ENCODE results near the gene LRRC39. TPM values are rescaled to one million over a fixed set of nuclear protein-coding genes. Genes with fewer than 3 reads are reported as not detected.

Gene LRRC39
- total RNA-seq, 1 experiment from 2014 or later: 0.54 TPM

GRCh38 chr1:100177295-100178041 lies 588 bp downstream of the LRRC39 start:
- ChIA-PET POLR2A (no interaction called here), CTCF (no interaction called here), RAD21 (ENCODE audit: low non-redundant PET in 1 of 2, low total read pairs in 2 of 2, uncharacterized antibody in 2 of 2, unreplicated experiment in 2 of 2) (no interaction called here)
- no peaks in the 10 kb centered on the region for H4K20me1 ChIP-seq (ENCODE audit: insufficient read depth)
- no peaks in the 10 kb centered on the region for H3K79me2 ChIP-seq (ENCODE audit: insufficient read depth, low read length)
- H3K4me3 ChIP-seq (replicated peaks in 1 of 2; ENCODE audit: low read depth in 1 of 2, low read length in 2 of 2): no peak overlapping the region
- H3K27me3 ChIP-seq (ENCODE audit: insufficient read depth, low read length): no peaks in the 10 kb centered on the region
- no peak for DNase-seq (ENCODE audit: low read depth, low spot score)
- H3K9me2 ChIP-seq (ENCODE audit: insufficient read depth): no peaks in the 10 kb centered on the region
- H3K9me3 ChIP-seq (ENCODE audit: control insufficient read depth in 1 of 2, insufficient read depth in 1 of 2, low read depth in 1 of 2, low read length in 2 of 2): no peaks in the 10 kb centered on the region
- no peaks in the 10 kb centered on the region for H3K4me1 ChIP-seq (ENCODE audit: control insufficient read depth in 1 of 2, insufficient read depth in 2 of 2, low read length in 2 of 2)
- intact Hi-C loops (cut with micrococcal nuclease): no loop called here
- no peak for TF ChIP-seq JUND (IDR thresholded peaks at IDR 0.05)
- no peak for TF ChIP-seq RAD21 (IDR thresholded peaks at IDR 0.05; ENCODE audit: low read depth)
- TF ChIP-seq EGR1 (IDR thresholded peaks at IDR 0.05; ENCODE audit: low read depth): no peak
- TF ChIP-seq CEBPB (IDR thresholded peaks at IDR 0.05; ENCODE audit: low read depth): no peak
- TF ChIP-seq POLR2A (IDR thresholded peaks at IDR 0.05; ENCODE audit: borderline replicate concordance, extremely low read depth, insufficient read depth, insufficient read length): no peak
- TF ChIP-seq EZH2 (IDR thresholded peaks at IDR 0.05): no peak
- no peak for TF ChIP-seq ATF3 (IDR thresholded peaks at IDR 0.05)
- TF ChIP-seq SRF (IDR thresholded peaks at IDR 0.05; ENCODE audit: low read depth): no peak
- TF ChIP-seq ZBTB33 (IDR thresholded peaks at IDR 0.05; ENCODE audit: extremely low read depth, insufficient replicate concordance, low read length): no peak
- TF ChIP-seq YY1 (IDR thresholded peaks at IDR 0.05; ENCODE audit: extremely low read depth, insufficient replicate concordance, low read depth, low read length): no peak
- no peak for TF ChIP-seq POLR2AphosphoS5 (IDR thresholded peaks at IDR 0.05; ENCODE audit: low read depth, low read length)
- TF ChIP-seq ZFX (IDR thresholded peaks at IDR 0.05): no peak
- no peak for TF ChIP-seq CBX3 (IDR thresholded peaks at IDR 0.05; ENCODE audit: low read depth)
- no peak for TF ChIP-seq CTCF (IDR thresholded peaks at IDR 0.05 in 2 of 3, conservative IDR thresholded peaks at IDR 0.05 in 1 of 3; ENCODE audit: borderline replicate concordance in 1 of 3, insufficient read depth in 1 of 3, low read depth in 2 of 3, low read length in 2 of 3)
- TF ChIP-seq REST (IDR thresholded peaks at IDR 0.05; ENCODE audit: low read depth): no peak
- no peak for TF ChIP-seq EZH2phosphoT487 (IDR thresholded peaks at IDR 0.05; ENCODE audit: borderline replicate concordance)
- TF ChIP-seq ELF1 (IDR thresholded peaks at IDR 0.05; ENCODE audit: borderline replicate concordance, low read depth): no peak
- H3K9ac ChIP-seq (ENCODE audit: low read length): no peak overlapping the region
- H3K36me3 ChIP-seq (ENCODE audit: control insufficient read depth in 1 of 2, insufficient read depth in 2 of 2, low read length in 2 of 2): no peaks in the 10 kb centered on the region
- no peak overlapping the region for H3K4me2 ChIP-seq (ENCODE audit: low read length)
- no peak overlapping the region for H3K27ac ChIP-seq (ENCODE audit: low read depth, low read length)
- no TSS peak for BruUV-seq (replicated peaks)
- no peak for ATAC-seq
- no peak overlapping the region for H2AFZ ChIP-seq (ENCODE audit: low read depth, low read length, poor library complexity, severe bottlenecking)
